OCI-LY7 (cell line): ENCODE results near the gene ENPP7. TPM values are rescaled to one million over a fixed set of nuclear protein-coding genes. Genes with fewer than 3 reads are reported as not detected.

Source experiments
- BruUV-seq: library from RNA; stranded (reverse); fragments of 400-500 nt; replicated peaks from 2 replicates; lab custom pipeline; 2021; lab: Mats Ljungman, UMichigan
- CTCF ChIA-PET: fragments of 300-600 bp; sonication (Branson Sonifier 250); formaldehyde crosslinking; loops from one replicate; lab custom pipeline; 2022; ENCODE audit warnings: antibody characterized with exemption; ENCODE audit not compliant: unreplicated experiment; lab: Charles Lee
- POLR2A ChIA-PET: fragments of 300-600 bp; sonication (Branson Sonifier 250); formaldehyde crosslinking; loops from one replicate; lab custom pipeline; 2022; ENCODE audit warnings: antibody characterized with exemption; lab: Charles Lee
- DNase-seq: peaks from one replicate; pipeline ENCODE4 v3.0.0-alpha.2; 2015; ENCODE audit warnings: low spot score
- H2AFZ ChIP-seq: fragments of 200-600 bp; sonication (generic), shearing (Covaris generic); 2 replicates; pipeline ENCODE4 v1.6.1; 2014; ENCODE audit warnings: mild to moderate bottlenecking, antibody characterized with exemption, low read length, moderate library complexity
- H3K27ac ChIP-seq: fragments of 200-600 bp; sonication (generic); 2 replicates; pipeline ENCODE4 v1.5.1; 2014; ENCODE audit warnings: mixed run types, low read depth, mild to moderate bottlenecking, moderate library complexity, low read length, inconsistent platforms; ENCODE audit not compliant: poor library complexity, severe bottlenecking
- H3K36me3 ChIP-seq: fragments of 200-600 bp; sonication (generic); 2 replicates; pipeline ENCODE4 v1.6.1; 2014; ENCODE audit warnings: mild to moderate bottlenecking, antibody characterized with exemption, low read length, moderate library complexity, mixed read lengths; ENCODE audit not compliant: insufficient read depth
- H3K4me1 ChIP-seq: fragments of 200-600 bp; sonication (generic); 2 replicates; pipeline ENCODE4 v1.5.1; 2014; ENCODE audit warnings: mild to moderate bottlenecking, low read length; ENCODE audit not compliant: insufficient read depth, poor library complexity, severe bottlenecking
- H3K4me2 ChIP-seq: fragments of 200-600 bp; sonication (generic); 2 replicates; pipeline ENCODE4 v1.6.1; 2014; ENCODE audit warnings: mild to moderate bottlenecking, low read length
- H3K4me3 ChIP-seq: fragments of 200-600 bp; sonication (generic); 2 replicates; pipeline ENCODE4 v1.5.1; 2014; ENCODE audit warnings: mild to moderate bottlenecking, low read depth, low read length; ENCODE audit not compliant: poor library complexity, severe bottlenecking
- H3K79me2 ChIP-seq: fragments of 200-600 bp; sonication (generic); 2 replicates; pipeline ENCODE4 v1.6.1; 2016; ENCODE audit warnings: low read depth, mild to moderate bottlenecking, low read length, moderate library complexity, mixed read lengths; ENCODE audit not compliant: insufficient read depth
- H3K9me2 ChIP-seq: fragments of 200-600 bp; sonication (generic); 2 replicates; pipeline ENCODE4 v1.6.1; 2016; ENCODE audit warnings: mild to moderate bottlenecking, low read length, mixed read lengths; ENCODE audit not compliant: insufficient read depth
- H3K9me3 ChIP-seq: fragments of 200-600 bp; sonication (generic); 2 replicates; pipeline ENCODE4 v1.6.1; 2014; ENCODE audit warnings: mild to moderate bottlenecking, mixed run types, low read length, mixed read lengths
- H4K20me1 ChIP-seq: fragments of 200-600 bp; sonication (generic); 2 replicates; pipeline ENCODE4 v1.6.1; 2014; ENCODE audit warnings: mild to moderate bottlenecking, antibody characterized with exemption, low read length, moderate library complexity, mixed read lengths; ENCODE audit not compliant: insufficient read depth
- EZH2phosphoT487 ChIP-seq: fragments of 200-600 bp; sonication (generic); IDR thresholded peaks from 2 replicates; pipeline ENCODE4 v1.6.1; 2018; ENCODE audit warnings: low read depth, borderline replicate concordance, mild to moderate bottlenecking, mixed run types, antibody characterized with exemption, low read length, moderate library complexity, mixed read lengths
- intact Hi-C: fragments of 100-400 bp; cut with micrococcal nuclease; formaldehyde crosslinking; loops from one replicate; pipeline ENCODE4 v1.10.0; 2022; ENCODE audit not compliant: unreplicated experiment
- total RNA-seq, 2 experiments: library from RNA; depleted of rRNA in 1 of 2; stranded (reverse); fragments of >200 nt in 1 of 2; shearing (Covaris generic) in 1 of 2; gene quantifications; 2 replicates each; pipeline ENCODE4 v1.2.3, GENCODE V29; 2014 to 2022
- TF ChIP-seq, protein P1 (sequence below): fragments of 200-600 bp; sonication (generic); conservative IDR thresholded peaks from 2 replicates; pipeline ENCODE4 v1.5.1; 2014; ENCODE audit warnings: mild to moderate bottlenecking, antibody characterized with exemption, low read length, moderate library complexity, mixed read lengths

Gene ENPP7
- total RNA-seq, 2 experiments from 2014 or later, result 0.28 to 0.42 TPM

- H3K79me2 ChIP-seq, result no peaks in the 10 kb centered on the region
- BruUV-seq, result no TSS peak
- no peak overlapping the region for H3K27ac ChIP-seq
- ChIA-PET CTCF (no interaction called here), POLR2A (no interaction called here)
- H3K4me2 ChIP-seq, result no peak overlapping the region
- DNase-seq, result no peak
- no peak overlapping the region for H3K4me3 ChIP-seq
- H3K9me2 ChIP-seq, result no peaks in the 10 kb centered on the region
- H2AFZ ChIP-seq, result no peak overlapping the region
- no peaks in the 10 kb centered on the region for H4K20me1 ChIP-seq
- TF ChIP-seq, protein P1, sequence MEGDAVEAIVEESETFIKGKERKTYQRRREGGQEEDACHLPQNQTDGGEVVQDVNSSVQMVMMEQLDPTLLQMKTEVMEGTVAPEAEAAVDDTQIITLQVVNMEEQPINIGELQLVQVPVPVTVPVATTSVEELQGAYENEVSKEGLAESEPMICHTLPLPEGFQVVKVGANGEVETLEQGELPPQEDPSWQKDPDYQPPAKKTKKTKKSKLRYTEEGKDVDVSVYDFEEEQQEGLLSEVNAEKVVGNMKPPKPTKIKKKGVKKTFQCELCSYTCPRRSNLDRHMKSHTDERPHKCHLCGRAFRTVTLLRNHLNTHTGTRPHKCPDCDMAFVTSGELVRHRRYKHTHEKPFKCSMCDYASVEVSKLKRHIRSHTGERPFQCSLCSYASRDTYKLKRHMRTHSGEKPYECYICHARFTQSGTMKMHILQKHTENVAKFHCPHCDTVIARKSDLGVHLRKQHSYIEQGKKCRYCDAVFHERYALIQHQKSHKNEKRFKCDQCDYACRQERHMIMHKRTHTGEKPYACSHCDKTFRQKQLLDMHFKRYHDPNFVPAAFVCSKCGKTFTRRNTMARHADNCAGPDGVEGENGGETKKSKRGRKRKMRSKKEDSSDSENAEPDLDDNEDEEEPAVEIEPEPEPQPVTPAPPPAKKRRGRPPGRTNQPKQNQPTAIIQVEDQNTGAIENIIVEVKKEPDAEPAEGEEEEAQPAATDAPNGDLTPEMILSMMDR, result no peak
- no peak for TF ChIP-seq EZH2phosphoT487
- H3K4me1 ChIP-seq, result peaks cover 16% of the 10 kb centered on the region
- no peaks in the 10 kb centered on the region for H3K9me3 ChIP-seq
- intact Hi-C loops, result no loop called here
- H3K36me3 ChIP-seq, result no peaks in the 10 kb centered on the region
These were observed 4.4 kb downstream of the ENPP7 start for GRCh38 chr17:79735096-79735495.

DNA sequence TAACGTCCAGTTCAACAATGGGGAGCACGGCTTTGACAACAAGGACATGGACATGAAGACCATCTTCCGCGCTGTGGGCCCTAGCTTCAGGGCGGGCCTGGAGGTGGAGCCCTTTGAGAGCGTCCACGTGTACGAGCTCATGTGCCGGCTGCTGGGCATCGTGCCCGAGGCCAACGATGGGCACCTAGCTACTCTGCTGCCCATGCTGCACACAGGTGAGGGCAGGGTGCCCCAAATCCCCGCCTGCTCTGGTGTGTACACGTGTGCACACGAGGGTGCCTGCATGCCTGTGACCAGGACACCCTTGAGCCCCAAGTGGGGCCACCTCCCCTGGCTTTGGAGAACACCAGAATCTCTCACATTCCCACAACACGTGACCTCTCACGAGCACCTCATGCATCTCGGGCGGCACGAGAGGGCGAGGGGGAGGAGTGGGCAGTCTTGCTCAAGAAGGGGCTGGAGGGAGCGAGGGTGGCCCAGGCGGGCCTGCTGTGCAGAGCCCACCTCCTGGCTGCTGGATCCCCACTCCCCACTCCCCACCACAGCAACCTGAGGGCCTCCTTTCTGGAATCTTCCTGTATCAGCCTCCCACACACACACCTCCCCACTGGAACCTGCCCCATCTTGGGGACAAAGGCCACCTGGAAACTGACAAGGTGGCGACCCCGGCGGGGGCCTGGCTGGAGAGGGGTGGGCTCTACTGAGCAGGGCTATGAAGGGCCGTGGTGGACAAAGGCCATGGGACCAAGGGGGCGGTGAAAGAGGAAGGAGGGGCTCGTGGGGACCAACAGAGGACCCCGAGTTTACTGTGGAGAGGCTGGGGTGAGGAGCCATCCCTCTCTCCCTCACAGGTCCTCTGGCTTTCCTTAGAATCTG, 6.5 kb downstream of the ENPP7 start:
- TF ChIP-seq, protein P1, result no peak
- TF ChIP-seq EZH2phosphoT487, result no peak
- no peaks in the 10 kb centered on the region for H3K36me3 ChIP-seq
- H3K79me2 ChIP-seq, result no peaks in the 10 kb centered on the region
- H3K4me2 ChIP-seq, result no peak overlapping the region
- ChIA-PET CTCF (no interaction called here), POLR2A (no interaction called here)
- DNase-seq, result no peak
- no peak overlapping the region for H3K4me3 ChIP-seq
- H4K20me1 ChIP-seq, result no peaks in the 10 kb centered on the region
- no peak overlapping the region for H3K27ac ChIP-seq
- no peaks in the 10 kb centered on the region for H3K9me2 ChIP-seq
- H3K4me1 ChIP-seq, result peaks cover 18% of the 10 kb centered on the region
- no peaks in the 10 kb centered on the region for H3K9me3 ChIP-seq
- no TSS peak for BruUV-seq
- intact Hi-C loops, result no loop called here
- H2AFZ ChIP-seq, result no peak overlapping the region
